Mucosa of descending colon (tissue), 3 donors: ENCODE measurements around the gene SNRPA. TPM values are rescaled to one million over a fixed set of nuclear protein-coding genes. Genes with fewer than 3 reads are reported as not detected.
A peak's percentile ranks its signal among the peaks of the same experiment; 100 is the strongest.

ENCODE experiments used
- ATAC-seq: fragments of 200-7000 bp; cut with Tn5 transposase; one replicate; pipeline ENCODE4 v1.9.1; 2020; ENCODE audit warnings: mild to moderate bottlenecking, moderate library complexity
- DNase-seq, 3 donors: peaks; one replicate each; pipeline ENCODE4 v3.0.0-alpha.2; 2020
- H3K36me3 ChIP-seq: fragments of 200-600 bp; one replicate; pipeline ENCODE4 v1.8.0; 2021; ENCODE audit warnings: low read depth, mild to moderate bottlenecking
- H3K4me1 ChIP-seq: fragments of 200-600 bp; one replicate; pipeline ENCODE4 v1.8.0; 2021; ENCODE audit warnings: low read depth, mild to moderate bottlenecking
- H3K4me3 ChIP-seq: fragments of 200-600 bp; one replicate; pipeline ENCODE4 v1.8.0; 2021; ENCODE audit warnings: mild to moderate bottlenecking
- H3K9me3 ChIP-seq: fragments of 200-600 bp; one replicate; pipeline ENCODE4 v1.8.0; 2021; ENCODE audit warnings: mild to moderate bottlenecking
- intact Hi-C, 2 donors: fragments of 100-400 bp; cut with DNase I in 1 of 2; cut with micrococcal nuclease in 1 of 2; formaldehyde crosslinking; loops; one replicate each; pipeline versions ENCODE4 v1.11.0 to v1.11.1; 2022; cut with DNase I, micrococcal nuclease
- long read RNA-seq, 2 donors: library from polyadenylated mRNA; unstranded; transcript quantifications; one replicate each; pipeline ENCODE4 v2.0.0, GENCODE V29; 2019 to 2021
- total RNA-seq, 3 donors: library from RNA; stranded (reverse); fragmentation: NEBNext Ultra II Directional in 2 of 3; extraction: Animal tissue kit (Norgen Biotek cat#: 25700) in 2 of 3; gene quantifications; one replicate each; pipeline versions ENCODE4 v1.2.1 to v1.2.4, GENCODE V29; 2021 to 2023
- TF ChIP-seq, protein P1 (sequence below): fragments of 200-600 bp; IDR thresholded peaks from one replicate; pipeline ENCODE4 v1.8.0; 2022; ENCODE audit warnings: antibody characterized with exemption, mild to moderate bottlenecking
- donor health status: DM: no; HTN: no; CAD: no; lungs with moderate emphysema.
- donor health status: DM: no; HTN: no; CAD: no.
- donor health status: DM: no; HTN: yes; CAD: no.

The SNRPA gene
- 10 to 100 TPM; 54.0 to 81.7 (median 59.9) TPM for total RNA-seq
- long read RNA-seq, donor 1, transcript SNRPA-201 (6 exons, 1,621 nt): major isoform, 19 of 23 reads
- long read RNA-seq, donor 1, partial matches to known transcripts: 2 of 23 reads
- long read RNA-seq, donor 1, other reads (novel, unspliced or antisense): 2 of 23 reads
- long read RNA-seq, donor 2, transcript SNRPA-201 (6 exons, 1,621 nt): major isoform, 13 of 16 reads
- long read RNA-seq, donor 2, partial matches to known transcripts: 1 of 16 reads
- long read RNA-seq, donor 2, other reads (novel, unspliced or antisense): 2 of 16 reads

GRCh38 chr19:40750874-40751537 is at the start of gene SNRPA:
SNRPA (plus strand) TSS chr19:40751203; CDS start chr19:40751409, 206 bp downstream.
- DNase-seq: peak; percentile 95 to 99 (median 98)
- Histone ChIP-seq H3K9me3 (no peaks in the 10 kb centered on the region), H3K4me3 (peak within 1 kb of the TSS; percentile 51), H3K4me1 (peaks cover 38% of the 10 kb centered on the region), H3K36me3 (peaks cover 8% of the 10 kb centered on the region)
- intact Hi-C loops: no loop called here
- ATAC-seq: peak; percentile 84
- TF ChIP-seq, protein P1, sequence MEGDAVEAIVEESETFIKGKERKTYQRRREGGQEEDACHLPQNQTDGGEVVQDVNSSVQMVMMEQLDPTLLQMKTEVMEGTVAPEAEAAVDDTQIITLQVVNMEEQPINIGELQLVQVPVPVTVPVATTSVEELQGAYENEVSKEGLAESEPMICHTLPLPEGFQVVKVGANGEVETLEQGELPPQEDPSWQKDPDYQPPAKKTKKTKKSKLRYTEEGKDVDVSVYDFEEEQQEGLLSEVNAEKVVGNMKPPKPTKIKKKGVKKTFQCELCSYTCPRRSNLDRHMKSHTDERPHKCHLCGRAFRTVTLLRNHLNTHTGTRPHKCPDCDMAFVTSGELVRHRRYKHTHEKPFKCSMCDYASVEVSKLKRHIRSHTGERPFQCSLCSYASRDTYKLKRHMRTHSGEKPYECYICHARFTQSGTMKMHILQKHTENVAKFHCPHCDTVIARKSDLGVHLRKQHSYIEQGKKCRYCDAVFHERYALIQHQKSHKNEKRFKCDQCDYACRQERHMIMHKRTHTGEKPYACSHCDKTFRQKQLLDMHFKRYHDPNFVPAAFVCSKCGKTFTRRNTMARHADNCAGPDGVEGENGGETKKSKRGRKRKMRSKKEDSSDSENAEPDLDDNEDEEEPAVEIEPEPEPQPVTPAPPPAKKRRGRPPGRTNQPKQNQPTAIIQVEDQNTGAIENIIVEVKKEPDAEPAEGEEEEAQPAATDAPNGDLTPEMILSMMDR: no peak

- H3K4me1 ChIP-seq: no peaks in the 10 kb centered on the region
- intact Hi-C loops: no loop called here
- TF ChIP-seq, protein P1: no peak
- no peaks in the 10 kb centered on the region for H3K9me3 ChIP-seq
- H3K4me3 ChIP-seq: no peak overlapping the region
- H3K36me3 ChIP-seq: peaks cover 3% of the 10 kb centered on the region
- DNase-seq (no peak), ATAC-seq (no peak)
These were observed 49.2 kb upstream of the SNRPA start for GRCh38 chr19:40701758-40702157.

DNA sequence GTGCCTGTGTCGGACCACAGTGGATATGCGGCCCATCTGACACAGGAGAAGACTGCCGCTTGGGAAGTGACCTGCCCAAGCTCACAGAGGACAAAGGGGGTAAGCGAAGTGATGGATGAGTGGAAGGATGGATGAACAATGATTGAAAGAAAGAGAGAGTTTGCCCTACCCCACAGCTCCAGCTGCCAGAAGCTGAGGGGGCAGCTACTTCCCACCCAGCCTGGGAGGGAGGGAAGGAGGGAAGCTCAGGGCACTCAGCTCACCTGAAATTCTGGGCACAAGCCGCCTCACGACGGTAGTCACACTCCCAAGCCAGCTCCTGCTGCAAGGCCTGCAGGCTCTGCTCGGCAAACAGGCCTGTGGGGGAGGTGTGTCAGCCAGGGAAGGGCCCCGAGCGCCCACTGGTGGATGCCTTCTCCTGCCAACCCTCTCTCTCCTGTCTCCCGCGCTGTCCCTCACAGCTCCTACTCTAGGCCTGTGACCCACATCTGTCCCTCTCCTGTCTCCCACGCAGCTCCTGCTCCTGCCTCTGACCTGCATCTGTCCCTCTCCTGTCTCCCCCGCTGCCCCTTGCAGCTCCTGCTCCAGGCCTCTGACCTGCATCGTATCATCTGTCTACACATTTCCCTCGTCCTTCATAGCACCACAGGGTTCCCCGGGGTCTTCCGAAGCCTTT is 48.5 kb upstream of the SNRPA start:
- TF ChIP-seq, protein P1: no peak
- peaks cover 3% of the 10 kb centered on the region for H3K36me3 ChIP-seq
- intact Hi-C loops: no loop called here
- ATAC-seq (peak; percentile 67), DNase-seq (peak in 2 of 3 donors; percentile 41)
- H3K4me1 ChIP-seq: no peaks in the 10 kb centered on the region
- H3K9me3 ChIP-seq: no peaks in the 10 kb centered on the region
- no peak overlapping the region for H3K4me3 ChIP-seq

DNA sequence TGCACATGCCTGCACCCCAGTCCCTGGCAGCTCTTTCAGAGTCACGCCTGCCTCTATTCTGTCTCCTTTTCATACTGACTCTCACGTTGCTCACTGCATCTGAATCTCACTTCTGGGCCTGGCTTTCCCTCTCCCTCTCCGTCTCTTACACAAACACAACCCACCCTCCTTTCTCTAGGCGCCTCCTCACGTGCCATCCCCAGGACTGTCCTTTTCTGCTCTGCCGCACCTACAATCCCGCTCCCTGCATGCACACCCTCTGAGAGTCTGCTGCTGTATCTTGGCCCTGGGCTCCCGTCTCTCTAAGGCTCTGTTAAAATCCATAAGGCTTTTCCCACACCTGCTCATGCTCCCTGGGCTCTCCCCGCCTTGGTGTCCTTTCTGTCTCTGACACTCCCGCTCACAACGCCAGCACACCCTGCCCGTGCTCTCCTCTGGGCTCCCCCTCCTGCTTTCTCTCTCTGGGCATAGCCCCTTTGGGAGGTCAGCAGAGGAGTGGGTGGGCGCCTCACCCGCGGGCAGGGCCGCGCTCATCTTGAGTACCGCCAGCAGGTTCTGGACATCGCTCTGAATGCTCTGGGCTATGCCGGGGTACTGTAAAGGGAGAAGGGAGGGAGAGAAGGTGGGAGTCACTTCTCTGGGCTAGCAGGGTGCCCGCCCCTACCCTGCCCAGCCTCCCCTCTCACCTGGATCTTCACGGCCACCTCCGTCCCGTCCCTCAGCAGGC is 47.8 kb upstream of the SNRPA start:
- Histone ChIP-seq H3K4me1 (no peaks in the 10 kb centered on the region), H3K9me3 (no peaks in the 10 kb centered on the region), H3K4me3 (no peak overlapping the region), H3K36me3 (peaks cover 3% of the 10 kb centered on the region)
- TF ChIP-seq, protein P1: no peak
- DNase-seq (no peak), ATAC-seq (no peak)
- intact Hi-C loops: no loop called here
